AG09319 (cell line): ENCODE measurements around the gene GRID1.

Source experiments
- DNase-seq: peaks from one replicate; pipeline ENCODE4 v3.0.0-alpha.2; 2010; ENCODE audit warnings: low read depth; ENCODE audit errors: extremely low read depth
- TF ChIP-seq, protein P1 (sequence below): IDR thresholded peaks from 2 replicates; pipeline ENCODE4 v1.5.1; 2011; ENCODE audit warnings: low read depth, mild to moderate bottlenecking, inconsistent platforms, low read length, moderate library complexity

GRID1 gene

GRCh38 chr10:86199041-86199440 lies 167.6 kb downstream of the GRID1 start:
- DNase-seq: no peak
- TF ChIP-seq, protein P1, sequence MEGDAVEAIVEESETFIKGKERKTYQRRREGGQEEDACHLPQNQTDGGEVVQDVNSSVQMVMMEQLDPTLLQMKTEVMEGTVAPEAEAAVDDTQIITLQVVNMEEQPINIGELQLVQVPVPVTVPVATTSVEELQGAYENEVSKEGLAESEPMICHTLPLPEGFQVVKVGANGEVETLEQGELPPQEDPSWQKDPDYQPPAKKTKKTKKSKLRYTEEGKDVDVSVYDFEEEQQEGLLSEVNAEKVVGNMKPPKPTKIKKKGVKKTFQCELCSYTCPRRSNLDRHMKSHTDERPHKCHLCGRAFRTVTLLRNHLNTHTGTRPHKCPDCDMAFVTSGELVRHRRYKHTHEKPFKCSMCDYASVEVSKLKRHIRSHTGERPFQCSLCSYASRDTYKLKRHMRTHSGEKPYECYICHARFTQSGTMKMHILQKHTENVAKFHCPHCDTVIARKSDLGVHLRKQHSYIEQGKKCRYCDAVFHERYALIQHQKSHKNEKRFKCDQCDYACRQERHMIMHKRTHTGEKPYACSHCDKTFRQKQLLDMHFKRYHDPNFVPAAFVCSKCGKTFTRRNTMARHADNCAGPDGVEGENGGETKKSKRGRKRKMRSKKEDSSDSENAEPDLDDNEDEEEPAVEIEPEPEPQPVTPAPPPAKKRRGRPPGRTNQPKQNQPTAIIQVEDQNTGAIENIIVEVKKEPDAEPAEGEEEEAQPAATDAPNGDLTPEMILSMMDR: no peak

GRCh38 chr10:86198271-86198670 lies 168.3 kb downstream of the GRID1 start:
- TF ChIP-seq, protein P1: no peak
- DNase-seq: no peak

DNA sequence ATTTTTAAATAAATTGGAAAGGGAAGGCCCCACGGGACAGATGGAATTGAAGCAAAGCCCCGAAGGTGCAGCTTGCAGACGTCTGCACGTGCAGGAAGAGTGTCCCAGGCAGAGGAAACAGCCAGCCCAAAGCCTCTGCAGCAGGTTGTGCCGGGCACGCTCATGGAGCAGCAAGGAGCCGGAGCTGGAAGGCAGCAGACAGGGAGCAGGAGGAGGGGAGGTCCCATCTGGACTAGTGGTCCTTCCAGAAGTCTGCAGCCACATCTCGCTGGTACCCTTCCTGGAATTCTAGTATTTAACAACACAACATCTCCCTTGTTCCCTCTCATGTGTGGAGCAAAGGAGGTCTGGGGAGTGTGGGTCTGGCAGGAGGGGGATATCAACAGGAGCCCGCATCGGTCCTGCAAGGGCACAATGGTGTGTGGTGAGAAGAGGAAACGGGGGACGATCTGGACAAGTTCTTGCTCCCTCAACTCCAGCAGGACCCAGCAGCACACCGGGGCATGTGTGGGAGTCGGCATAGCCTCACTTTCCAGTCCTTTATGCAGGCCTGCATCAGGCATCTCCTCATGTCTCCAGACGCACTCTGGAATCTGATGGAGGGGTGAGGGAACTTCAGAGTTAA lies 169.3 kb downstream of the GRID1 start:
- TF ChIP-seq, protein P1: no peak
- DNase-seq: no peak

DNA sequence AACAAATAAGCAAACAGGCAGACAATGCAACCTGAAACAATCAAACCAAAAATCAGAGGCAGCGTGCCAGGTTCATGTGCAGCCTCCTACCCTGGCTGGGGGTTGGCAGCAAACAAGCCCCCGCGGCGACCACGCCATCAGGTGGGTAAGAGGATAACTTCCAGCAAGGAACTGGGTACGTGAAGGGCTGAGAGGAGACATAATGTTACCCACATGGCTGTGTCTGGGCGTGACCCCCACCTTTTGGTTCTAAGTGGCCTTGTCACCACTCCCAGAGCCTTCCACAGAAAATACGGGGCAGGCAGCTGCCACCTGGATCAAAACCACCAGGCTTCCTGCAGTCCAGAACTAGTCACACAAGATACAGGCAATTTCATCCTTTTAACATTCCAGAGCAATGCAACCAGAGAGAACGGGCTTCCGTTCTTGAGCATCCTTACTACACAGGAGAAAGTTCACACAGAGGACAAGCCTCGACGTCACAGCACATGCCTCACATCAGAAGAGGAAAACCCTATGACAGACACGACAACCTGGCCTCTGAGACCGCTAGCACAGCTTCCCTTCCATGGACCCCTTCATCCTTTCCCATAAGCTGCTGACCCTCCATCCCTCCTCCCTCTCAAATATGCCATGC lies 171.0 kb downstream of the GRID1 start:
- TF ChIP-seq, protein P1: no peak
- no peak for DNase-seq

DNA sequence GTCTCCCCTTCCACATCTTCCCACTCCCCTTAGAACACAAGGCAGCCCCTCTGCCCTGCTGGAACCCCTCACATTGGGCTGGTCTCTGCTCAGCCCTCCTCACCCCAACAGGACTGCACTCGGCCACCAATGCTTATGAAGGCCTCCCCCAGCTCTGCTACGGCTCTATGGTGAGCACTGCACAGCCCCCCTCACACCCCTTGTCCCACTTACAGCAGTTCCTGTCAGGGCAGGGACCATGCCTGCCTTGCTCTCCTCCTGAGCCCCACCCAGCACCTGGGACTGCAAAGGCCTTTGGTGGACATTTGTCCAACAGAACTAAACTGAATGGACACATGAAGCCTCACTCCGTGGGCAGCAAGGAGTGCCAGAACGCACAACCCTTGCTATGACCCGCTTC lies 171.9 kb downstream of the GRID1 start:
- TF ChIP-seq, protein P1: no peak
- DNase-seq: no peak

DNA sequence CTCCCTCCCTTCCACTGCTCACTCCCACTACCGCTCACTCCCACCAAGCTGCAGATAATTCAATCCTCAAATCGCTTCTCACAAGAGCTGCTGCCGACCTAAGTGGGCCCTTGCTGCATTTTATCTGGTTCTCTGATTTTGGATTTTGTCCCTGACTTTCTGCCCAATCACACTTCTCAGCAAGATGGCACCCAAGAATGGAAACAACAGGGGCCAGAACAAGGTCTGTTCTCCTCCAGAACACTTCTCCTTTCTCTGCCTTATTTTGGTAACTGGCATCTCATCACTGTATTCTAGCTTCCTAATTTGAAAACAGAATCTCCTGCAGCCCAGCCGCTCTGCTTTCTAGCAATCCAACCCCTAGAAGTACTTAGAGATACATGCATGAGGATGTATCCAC lies 172.8 kb downstream of the GRID1 start:
- no peak for DNase-seq
- TF ChIP-seq, protein P1: no peak

GRCh38 chr10:86192691-86193090 lies 173.9 kb downstream of the GRID1 start:
- TF ChIP-seq, protein P1: no peak
- DNase-seq: no peak
